OCI-LY3 (cell line): ENCODE data around the gene LSM14A.
"Not testable (repeated sequence)": the region's sequence is repeated elsewhere in the genome, so short reads cannot be mapped to it uniquely, and the experiment has no call there.

Experiments used
- H2AFZ ChIP-seq: fragments of 200-600, 300-600 bp; shearing (Covaris generic); 2 replicates; pipeline ENCODE4 v1.6.0; 2014; ENCODE audit warnings: antibody characterized with exemption, low read depth, low read length
- H3K27ac ChIP-seq: fragments of 200-600, 300-600 bp; sonication (generic); 2 replicates; pipeline ENCODE4 v1.5.1; 2014; ENCODE audit warnings: mild to moderate bottlenecking, low read length, moderate library complexity, mixed read lengths
- H3K27me3 ChIP-seq: fragments of 200-600, 300-600 bp; sonication (generic); 2 replicates; pipeline ENCODE4 v1.6.1; 2014; ENCODE audit warnings: low read depth, low read length, mixed read lengths
- H3K36me3 ChIP-seq: fragments of 200-600, 300-600 bp; sonication (generic); replicated peaks from 2 replicates; pipeline ENCODE3; 2014; ENCODE audit warnings: low read depth, low read length, mixed read lengths
- H3K4me1 ChIP-seq: fragments of 300-600, 200-600 bp; sonication (generic); 2 replicates; pipeline ENCODE4 v1.6.1; 2014; ENCODE audit warnings: low read length, mixed read lengths
- H3K4me2 ChIP-seq: fragments of 200-600, 300-600 bp; sonication (generic); 2 replicates; pipeline ENCODE4 v1.6.1; 2014; ENCODE audit warnings: low read length, mixed read lengths
- H3K4me3 ChIP-seq: fragments of 300-600, 200-600 bp; sonication (generic); 2 replicates; pipeline ENCODE4 v1.5.1; 2014; ENCODE audit warnings: antibody characterized with exemption, mild to moderate bottlenecking, low read length, moderate library complexity
- H3K79me2 ChIP-seq: fragments of 300-600, 200-600 bp; shearing (Covaris generic); 2 replicates; pipeline ENCODE4 v1.6.1; 2014; ENCODE audit warnings: mild to moderate bottlenecking, low read length, mixed read lengths
- H3K9ac ChIP-seq: fragments of 300-600, 200-600 bp; shearing (Covaris generic); 2 replicates; pipeline ENCODE4 v1.6.0; 2014; ENCODE audit warnings: mild to moderate bottlenecking, low read length, moderate library complexity
- H3K9me3 ChIP-seq: fragments of 200-600, 300-600 bp; shearing (Covaris generic); 2 replicates; pipeline ENCODE4 v1.6.1; 2014; ENCODE audit warnings: low read length, mixed read lengths; ENCODE audit not compliant: insufficient read depth
- H4K20me1 ChIP-seq: fragments of 200-600, 300-600 bp; sonication (generic); 2 replicates; pipeline ENCODE4 v1.6.1; 2016; ENCODE audit warnings: low read length, mixed read lengths; ENCODE audit not compliant: insufficient read depth
- EZH2phosphoT487 ChIP-seq: fragments of 200-600 bp; shearing (Covaris generic); IDR thresholded peaks from 2 replicates; pipeline ENCODE4 v1.6.1; 2018; ENCODE audit warnings: antibody characterized with exemption, mixed run types, low read depth
- TF ChIP-seq, protein P1 (sequence below): fragments of 200-600, 300-600 bp; sonication (generic); IDR thresholded peaks from 2 replicates; pipeline ENCODE4 v1.5.1; 2014; ENCODE audit warnings: antibody characterized with exemption, low read length, low read depth

Gene LSM14A

DNA sequence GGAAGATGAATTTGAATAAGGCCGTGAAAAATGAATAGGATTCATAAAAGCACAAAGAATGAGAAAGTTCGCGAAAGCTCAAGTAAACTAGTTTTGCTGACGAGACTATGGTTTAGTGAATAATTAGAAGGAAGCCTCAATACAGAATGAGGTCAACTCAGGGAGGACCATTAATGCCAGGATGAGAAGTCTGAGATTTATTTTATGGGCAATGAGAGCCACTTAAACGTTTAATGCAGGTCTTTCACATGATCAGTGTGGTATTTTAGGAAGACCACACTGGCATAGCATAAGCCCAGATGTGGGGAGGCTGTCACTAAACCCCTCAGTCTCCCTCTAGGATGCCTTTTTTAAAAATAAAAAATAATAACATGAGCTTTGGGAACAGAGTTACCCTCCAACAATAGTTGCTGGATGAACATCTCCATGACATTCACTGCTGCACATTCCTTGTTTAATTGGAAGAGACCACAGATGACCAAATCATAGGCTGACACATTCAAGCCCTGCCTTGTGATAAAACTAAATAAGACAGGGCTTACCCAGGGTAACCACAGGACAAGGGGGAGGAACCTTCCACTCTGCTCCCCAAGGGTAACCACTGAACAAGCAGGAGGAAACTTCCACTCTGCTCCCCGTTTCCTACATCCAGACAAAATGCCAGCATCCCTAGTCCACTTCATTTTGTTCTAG lies 43.6 kb upstream of the LSM14A start:
- Histone ChIP-seq H4K20me1 (no peaks in the 10 kb centered on the region), H3K4me2 (no peak overlapping the region), H3K36me3 (no peaks in the 10 kb centered on the region), H3K79me2 (no peaks in the 10 kb centered on the region), H3K9ac (no peak overlapping the region), H3K27me3 (peaks cover 12% of the 10 kb centered on the region; the same call in 1 of the 2 replicates), H3K4me1 (no peaks in the 10 kb centered on the region), H3K27ac (no peak overlapping the region), H3K4me3 (no peak overlapping the region), H3K9me3 (no peaks in the 10 kb centered on the region), H2AFZ (no peak overlapping the region)
- TF ChIP-seq EZH2phosphoT487 = no peak
- TF ChIP-seq, protein P1, sequence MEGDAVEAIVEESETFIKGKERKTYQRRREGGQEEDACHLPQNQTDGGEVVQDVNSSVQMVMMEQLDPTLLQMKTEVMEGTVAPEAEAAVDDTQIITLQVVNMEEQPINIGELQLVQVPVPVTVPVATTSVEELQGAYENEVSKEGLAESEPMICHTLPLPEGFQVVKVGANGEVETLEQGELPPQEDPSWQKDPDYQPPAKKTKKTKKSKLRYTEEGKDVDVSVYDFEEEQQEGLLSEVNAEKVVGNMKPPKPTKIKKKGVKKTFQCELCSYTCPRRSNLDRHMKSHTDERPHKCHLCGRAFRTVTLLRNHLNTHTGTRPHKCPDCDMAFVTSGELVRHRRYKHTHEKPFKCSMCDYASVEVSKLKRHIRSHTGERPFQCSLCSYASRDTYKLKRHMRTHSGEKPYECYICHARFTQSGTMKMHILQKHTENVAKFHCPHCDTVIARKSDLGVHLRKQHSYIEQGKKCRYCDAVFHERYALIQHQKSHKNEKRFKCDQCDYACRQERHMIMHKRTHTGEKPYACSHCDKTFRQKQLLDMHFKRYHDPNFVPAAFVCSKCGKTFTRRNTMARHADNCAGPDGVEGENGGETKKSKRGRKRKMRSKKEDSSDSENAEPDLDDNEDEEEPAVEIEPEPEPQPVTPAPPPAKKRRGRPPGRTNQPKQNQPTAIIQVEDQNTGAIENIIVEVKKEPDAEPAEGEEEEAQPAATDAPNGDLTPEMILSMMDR = no peak

DNA sequence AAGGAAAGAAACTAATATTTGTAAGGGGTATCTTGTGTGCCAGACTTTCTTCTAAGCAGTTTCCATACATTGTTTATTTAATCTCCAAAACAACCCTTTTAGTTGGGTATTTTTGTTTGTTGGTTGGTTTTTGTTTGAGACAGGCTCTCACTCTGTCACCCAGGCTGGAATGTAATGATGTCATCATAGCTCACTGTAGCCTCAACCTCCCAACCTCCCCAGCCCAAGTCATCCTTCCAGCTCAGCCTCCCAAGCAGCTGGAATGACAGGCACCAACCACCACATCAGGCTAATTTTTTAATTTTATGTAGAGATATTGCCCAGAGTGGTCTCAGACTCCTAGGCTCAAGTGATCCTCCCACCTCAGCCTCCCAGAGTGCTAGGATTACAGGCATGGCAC lies 41.2 kb upstream of the LSM14A start:
- no peaks in the 10 kb centered on the region for H3K9me3 ChIP-seq
- TF ChIP-seq EZH2phosphoT487 = no peak
- TF ChIP-seq, protein P1 = no peak
- no peak overlapping the region for H3K4me3 ChIP-seq
- 0 out of 2 replicates have a peak, but pooled peaks cover 6% of the 10 kb centered on the region for H3K4me1 ChIP-seq
- H3K36me3 ChIP-seq = no peaks in the 10 kb centered on the region
- H3K27ac ChIP-seq = no peak overlapping the region
- H3K4me2 ChIP-seq = no peak overlapping the region
- no peaks in the 10 kb centered on the region for H3K79me2 ChIP-seq
- H4K20me1 ChIP-seq = no peaks in the 10 kb centered on the region
- no peak overlapping the region for H3K9ac ChIP-seq
- no peak overlapping the region for H2AFZ ChIP-seq
- H3K27me3 ChIP-seq = peaks cover 3% of the 10 kb centered on the region; the same call in 1 of the 2 replicates

DNA sequence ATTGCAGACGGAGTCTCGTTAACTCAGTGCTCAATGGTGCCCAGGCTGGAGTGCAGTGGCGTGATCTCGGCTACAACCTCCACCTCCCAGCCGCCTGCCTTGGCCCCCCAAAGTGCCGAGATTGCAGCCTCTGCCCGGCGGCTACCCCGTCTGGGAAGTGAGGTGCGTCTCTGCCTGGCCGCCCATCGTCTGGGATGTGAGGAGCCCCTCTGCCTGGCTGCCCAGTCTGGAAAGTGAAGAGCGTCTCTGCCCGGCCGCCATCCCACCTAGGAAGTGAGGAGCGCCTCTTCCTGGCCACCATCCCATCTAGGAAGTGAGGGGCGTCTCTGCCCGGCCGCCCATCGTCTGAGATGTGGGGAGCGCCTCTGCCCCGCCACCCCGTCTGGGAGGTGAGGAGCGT lies 40.2 kb upstream of the LSM14A start:
- not testable (repeated sequence) for H3K4me1 ChIP-seq, H2AFZ ChIP-seq, H3K9ac ChIP-seq, H3K36me3 ChIP-seq, H3K79me2 ChIP-seq, H3K9me3 ChIP-seq, H3K27me3 ChIP-seq, H3K4me3 ChIP-seq, H4K20me1 ChIP-seq, H3K4me2 ChIP-seq, H3K27ac ChIP-seq

DNA sequence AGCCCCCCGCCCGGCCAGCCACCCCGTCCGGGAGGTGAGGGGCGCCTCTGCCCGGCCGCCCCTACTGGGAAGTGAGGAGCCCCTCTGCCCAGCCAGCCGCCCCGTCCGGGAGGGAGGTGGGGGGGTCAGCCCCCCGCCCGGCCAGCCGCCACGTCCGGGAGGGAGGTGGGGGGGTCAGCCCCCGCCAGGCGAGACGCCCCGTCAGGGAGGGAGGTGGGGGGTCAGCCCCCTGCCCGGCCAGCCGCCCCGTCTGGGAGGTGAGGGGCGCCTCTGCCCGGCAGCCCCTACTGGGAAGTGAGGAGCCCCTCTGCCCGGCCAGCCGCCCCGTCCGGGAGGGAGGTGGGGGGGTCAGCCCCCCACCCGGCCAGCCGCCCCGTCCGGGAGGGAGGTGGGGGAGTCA lies 39.6 kb upstream of the LSM14A start:
- not testable (repeated sequence) for H3K4me1 ChIP-seq, H3K9me3 ChIP-seq, H3K79me2 ChIP-seq, H4K20me1 ChIP-seq, H3K27me3 ChIP-seq, H3K36me3 ChIP-seq, H3K4me3 ChIP-seq, H3K9ac ChIP-seq, H2AFZ ChIP-seq, H3K4me2 ChIP-seq, H3K27ac ChIP-seq

DNA sequence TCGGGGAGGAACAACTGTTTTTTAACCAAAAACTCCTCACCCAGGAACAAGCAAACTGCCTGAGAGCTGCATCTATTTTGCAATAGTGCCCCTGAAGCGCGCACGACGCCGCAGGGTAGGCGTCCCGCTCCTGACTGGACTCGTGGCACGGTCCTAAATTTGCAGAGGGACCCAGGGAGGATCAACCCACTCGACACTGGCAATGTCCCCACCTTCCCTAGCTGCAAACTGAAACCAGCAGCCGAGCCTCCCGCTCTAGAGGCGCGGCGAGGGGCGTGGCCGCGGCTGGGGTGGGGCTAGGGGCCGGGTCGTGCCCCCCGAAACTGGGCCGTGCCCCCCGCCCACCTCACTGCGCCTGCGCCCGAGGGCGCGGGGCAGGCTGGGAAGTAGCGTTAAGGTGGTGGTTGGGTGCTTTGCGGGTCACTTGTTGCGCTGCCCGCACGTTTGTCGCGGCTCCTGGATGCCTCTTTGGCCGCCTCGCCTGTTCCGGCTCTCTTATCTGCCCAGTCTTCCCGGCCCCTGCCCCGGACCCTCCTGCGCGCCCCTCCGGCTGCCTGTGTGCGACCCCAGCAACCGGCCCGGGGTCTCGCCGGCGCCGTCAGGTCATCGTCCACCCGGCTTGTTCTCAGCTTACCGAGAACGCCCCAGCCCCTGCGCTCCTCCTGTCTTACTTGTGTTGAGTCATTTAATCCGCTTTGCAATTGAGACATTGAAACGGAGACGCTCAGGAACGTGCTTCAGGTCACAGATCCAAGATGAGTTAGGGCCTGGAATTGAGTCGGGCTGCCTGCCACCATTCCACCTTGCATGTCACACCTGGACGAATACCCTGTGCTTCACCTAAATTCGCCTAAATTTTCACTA lies 37.9 kb upstream of the LSM14A start:
- peak overlapping the region; percentile 56 for H3K27ac ChIP-seq
- peaks cover 3% of the 10 kb centered on the region; the same call in 1 of the 2 replicates for H3K27me3 ChIP-seq
- H3K4me2 ChIP-seq = peak overlapping the region; percentile 67
- no peaks in the 10 kb centered on the region for H3K36me3 ChIP-seq
- no peaks in the 10 kb centered on the region for H4K20me1 ChIP-seq
- TF ChIP-seq EZH2phosphoT487 = no peak
- TF ChIP-seq, protein P1 = no peak
- H3K79me2 ChIP-seq = no peaks in the 10 kb centered on the region
- H3K9me3 ChIP-seq = no peaks in the 10 kb centered on the region
- 0 out of 2 replicates have a peak, but pooled peaks cover 6% of the 10 kb centered on the region for H3K4me1 ChIP-seq
- peak overlapping the region; percentile 89 for H3K4me3 ChIP-seq
- H2AFZ ChIP-seq = peak overlapping the region; percentile 97
- H3K9ac ChIP-seq = peak overlapping the region; percentile 93
